Measurements from ENCODE around the gene SORCS3. TPM values are rescaled to one million over a fixed set of nuclear protein-coding genes. Genes with fewer than 3 reads are reported as not detected.

SORCS3 gene
- total RNA-seq, 1 experiment from 2014 or later = not detected

DNA sequence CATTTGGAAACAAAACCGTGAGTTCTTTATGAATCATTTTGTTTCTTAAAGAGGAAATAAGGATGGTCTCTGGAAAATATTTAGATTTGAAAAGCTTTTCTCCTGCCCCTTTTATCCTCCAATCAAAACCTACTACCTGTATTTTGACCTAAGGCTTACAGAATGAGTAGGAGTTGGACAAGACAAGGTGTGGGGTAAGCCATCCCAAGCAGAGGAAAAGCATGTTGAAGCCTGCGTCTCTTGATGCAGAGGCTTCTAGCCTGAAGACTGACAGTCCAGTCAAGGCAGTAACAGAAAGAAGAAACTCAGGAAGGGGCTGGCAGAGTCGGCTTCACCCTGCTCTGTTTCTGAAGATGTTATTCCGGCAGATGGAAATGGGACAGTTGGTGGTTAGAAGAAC is 551.1 kb downstream of the SORCS3 start:
- POLR2A ChIA-PET (ENCODE audit: unreplicated experiment) = no interaction called here
- Histone ChIP-seq H3K9me2 (ENCODE audit: insufficient read depth) (no peaks in the 10 kb centered on the region), H2AFZ (no peak overlapping the region), H3K27ac (no peak overlapping the region), H3K79me2 (ENCODE audit: low read depth) (no peaks in the 10 kb centered on the region), H3K4me1 (replicated peaks; ENCODE audit: insufficient read depth) (no peaks in the 10 kb centered on the region), H3K9me3 (ENCODE audit: insufficient read depth, low read depth) (no peaks in the 10 kb centered on the region), H3K4me2 (no peak overlapping the region), H3K27me3 (ENCODE audit: insufficient read depth, low read depth) (no peaks in the 10 kb centered on the region), H3K4me3 (no peak overlapping the region), H3K36me3 (ENCODE audit: low read depth) (no peaks in the 10 kb centered on the region), H4K20me1 (ENCODE audit: insufficient read depth) (no peaks in the 10 kb centered on the region), H3F3A (ENCODE audit: insufficient read depth, low read depth) (no peaks in the 10 kb centered on the region)
- TF ChIP-seq, protein P1, sequence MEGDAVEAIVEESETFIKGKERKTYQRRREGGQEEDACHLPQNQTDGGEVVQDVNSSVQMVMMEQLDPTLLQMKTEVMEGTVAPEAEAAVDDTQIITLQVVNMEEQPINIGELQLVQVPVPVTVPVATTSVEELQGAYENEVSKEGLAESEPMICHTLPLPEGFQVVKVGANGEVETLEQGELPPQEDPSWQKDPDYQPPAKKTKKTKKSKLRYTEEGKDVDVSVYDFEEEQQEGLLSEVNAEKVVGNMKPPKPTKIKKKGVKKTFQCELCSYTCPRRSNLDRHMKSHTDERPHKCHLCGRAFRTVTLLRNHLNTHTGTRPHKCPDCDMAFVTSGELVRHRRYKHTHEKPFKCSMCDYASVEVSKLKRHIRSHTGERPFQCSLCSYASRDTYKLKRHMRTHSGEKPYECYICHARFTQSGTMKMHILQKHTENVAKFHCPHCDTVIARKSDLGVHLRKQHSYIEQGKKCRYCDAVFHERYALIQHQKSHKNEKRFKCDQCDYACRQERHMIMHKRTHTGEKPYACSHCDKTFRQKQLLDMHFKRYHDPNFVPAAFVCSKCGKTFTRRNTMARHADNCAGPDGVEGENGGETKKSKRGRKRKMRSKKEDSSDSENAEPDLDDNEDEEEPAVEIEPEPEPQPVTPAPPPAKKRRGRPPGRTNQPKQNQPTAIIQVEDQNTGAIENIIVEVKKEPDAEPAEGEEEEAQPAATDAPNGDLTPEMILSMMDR (conservative IDR thresholded peaks at IDR 0.05) = no peak
- CTCF ChIA-PET = no interaction called here
- DNase-seq = no peak
- BruUV-seq (replicated peaks) = no TSS peak
- intact Hi-C loops (cut with micrococcal nuclease; ENCODE audit: unreplicated experiment) = no loop called here

DNA sequence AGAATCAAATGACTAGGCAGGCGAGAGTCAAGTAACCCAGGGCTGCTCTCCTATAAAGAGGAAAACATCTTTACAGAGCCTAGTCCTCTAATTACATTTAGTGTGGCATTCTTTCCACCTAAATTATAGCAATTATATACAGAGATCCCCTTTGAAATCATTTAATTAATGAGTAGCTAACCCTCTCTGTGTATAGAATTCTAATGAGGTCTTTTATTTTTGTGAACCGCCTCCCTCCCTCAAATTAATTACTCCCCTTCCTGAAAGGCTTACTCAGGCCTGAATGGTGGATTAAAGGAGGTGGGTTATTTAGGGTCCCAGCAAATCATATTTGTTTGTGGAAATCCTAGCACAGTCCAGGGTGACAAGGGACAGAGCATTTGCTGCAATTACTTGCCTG is 551.8 kb downstream of the SORCS3 start:
- Histone ChIP-seq H3F3A (ENCODE audit: insufficient read depth, low read depth) (no peaks in the 10 kb centered on the region), H3K4me3 (no peak overlapping the region), H3K27ac (no peak overlapping the region), H3K9me3 (ENCODE audit: insufficient read depth, low read depth) (no peaks in the 10 kb centered on the region), H3K79me2 (ENCODE audit: low read depth) (no peaks in the 10 kb centered on the region), H3K4me1 (replicated peaks; ENCODE audit: insufficient read depth) (no peaks in the 10 kb centered on the region), H3K36me3 (ENCODE audit: low read depth) (no peaks in the 10 kb centered on the region), H2AFZ (no peak overlapping the region), H3K4me2 (no peak overlapping the region), H3K9me2 (ENCODE audit: insufficient read depth) (no peaks in the 10 kb centered on the region), H3K27me3 (ENCODE audit: insufficient read depth, low read depth) (no peaks in the 10 kb centered on the region), H4K20me1 (ENCODE audit: insufficient read depth) (no peaks in the 10 kb centered on the region)
- intact Hi-C loops (cut with micrococcal nuclease; ENCODE audit: unreplicated experiment) = no loop called here
- CTCF ChIA-PET = no interaction called here
- no peak for DNase-seq
- no TSS peak for BruUV-seq (replicated peaks)
- POLR2A ChIA-PET (ENCODE audit: unreplicated experiment) = no interaction called here
- TF ChIP-seq EZH2 (IDR thresholded peaks at IDR 0.05; ENCODE audit: low read depth) = no peak
- TF ChIP-seq, protein P1 (conservative IDR thresholded peaks at IDR 0.05) = no peak

DNA sequence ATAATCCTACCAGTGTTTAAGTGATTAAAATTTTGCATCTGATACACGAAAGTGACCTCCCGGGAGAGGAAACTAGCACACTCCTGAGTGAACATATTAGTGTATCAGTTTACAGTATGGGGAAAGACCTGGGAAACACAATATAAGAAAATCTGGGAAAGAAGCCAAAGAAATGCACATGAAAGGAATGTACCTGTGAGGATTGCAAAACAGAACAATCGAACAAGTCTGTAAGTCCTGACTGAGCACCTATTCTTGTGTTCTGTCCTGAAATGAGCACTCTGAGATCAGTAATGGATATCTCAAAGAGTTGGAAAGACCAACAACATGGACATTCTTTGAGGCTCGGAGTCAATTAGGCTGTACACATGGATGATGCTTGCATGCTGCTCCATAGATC is 554.7 kb downstream of the SORCS3 start:
- no peaks in the 10 kb centered on the region for H3K36me3 ChIP-seq (ENCODE audit: low read depth)
- H3K4me3 ChIP-seq = no peak overlapping the region
- H3K27ac ChIP-seq = no peak overlapping the region
- H3K9me3 ChIP-seq (ENCODE audit: insufficient read depth, low read depth) = no peaks in the 10 kb centered on the region
- no peak overlapping the region for H3K4me2 ChIP-seq
- CTCF ChIA-PET = no interaction called here
- no peaks in the 10 kb centered on the region for H3F3A ChIP-seq (ENCODE audit: insufficient read depth, low read depth)
- H3K4me1 ChIP-seq (replicated peaks; ENCODE audit: insufficient read depth) = no peaks in the 10 kb centered on the region
- POLR2A ChIA-PET (ENCODE audit: unreplicated experiment) = no interaction called here
- no peak for TF ChIP-seq EZH2 (IDR thresholded peaks at IDR 0.05; ENCODE audit: low read depth)
- TF ChIP-seq, protein P1 (conservative IDR thresholded peaks at IDR 0.05) = no peak
- H4K20me1 ChIP-seq (ENCODE audit: insufficient read depth) = no peaks in the 10 kb centered on the region
- no peaks in the 10 kb centered on the region for H3K79me2 ChIP-seq (ENCODE audit: low read depth)
- H3K27me3 ChIP-seq (ENCODE audit: insufficient read depth, low read depth) = no peaks in the 10 kb centered on the region
- no peak for DNase-seq
- no peak overlapping the region for H2AFZ ChIP-seq
- intact Hi-C loops (cut with micrococcal nuclease; ENCODE audit: unreplicated experiment) = no loop called here
- no peaks in the 10 kb centered on the region for H3K9me2 ChIP-seq (ENCODE audit: insufficient read depth)
- BruUV-seq (replicated peaks) = no TSS peak
